T-helper 1 cell treated with Interleukin-12 subunit alpha and Interleukin-12 subunit beta and Interleukin-4 antibody, amounts not matched to agents 30 ng/mL and 1 ng/mL, for 36 hours (primary cell): ENCODE measurements around the gene TRMT1. TPM values are rescaled to one million over a fixed set of nuclear protein-coding genes. Genes with fewer than 3 reads are reported as not detected.

Experiments
- intact Hi-C: fragments of 100-400 bp; cut with micrococcal nuclease; formaldehyde crosslinking; loops from one replicate; pipeline ENCODE4 v1.15.1; 2024
- total RNA-seq: library from RNA; stranded (reverse); gene quantifications from 2 replicates; pipeline ENCODE4 v1.2.3, GENCODE V29; 2022

Gene TRMT1
- total RNA-seq, result 65.6 and 66.5 TPM in 2 replicates

GRCh38 chr19:13116282-13117175, at the start of gene TRMT1:
Gene TRMT1 (minus strand): TSS chr19:13116740. CDS start chr19:13116399, 341 bp downstream.
- intact Hi-C loops, result loop anchor here (1.0 to 2.0 kb wide), 6 partner anchors 11 to 171 kb away; partner anchors contain the start of gene RAD23A

DNA sequence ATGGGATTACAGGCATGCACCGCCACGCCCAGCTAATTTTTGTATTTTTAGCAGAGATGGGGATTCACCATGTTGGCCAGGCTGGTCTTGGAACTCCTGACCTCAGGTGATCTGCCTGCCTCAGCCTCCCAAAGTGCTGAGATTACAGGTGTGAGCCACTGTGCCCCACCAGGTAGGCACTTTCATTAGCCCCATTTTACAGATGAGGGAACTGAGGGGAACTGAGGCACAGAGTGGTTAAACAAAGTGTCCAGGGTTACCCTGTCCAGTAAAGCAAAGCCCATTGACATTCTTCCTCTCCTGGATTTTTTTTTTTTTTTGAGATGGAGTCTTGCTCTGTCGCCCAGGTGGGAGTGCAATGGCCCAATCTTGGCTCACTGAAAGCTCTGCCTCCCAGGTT, 49.6 kb upstream of the TRMT1 start:
- intact Hi-C loops, result loop anchor here (2.0 to 5.0 kb wide), 3 partner anchors 29 to 1521 kb away; no protein-coding TSS in a partner anchor

GRCh38 chr19:13165162-13165997, 48.8 kb upstream of the TRMT1 start:
- intact Hi-C loops, result loop anchor here (5.0 kb wide), 2 partner anchors 672 to 1522 kb away; no protein-coding TSS in a partner anchor

- intact Hi-C loops, result loop anchor here (5.0 kb wide), 3 partner anchors 673 to 1523 kb away; no protein-coding TSS in a partner anchor
Observed at GRCh38 chr19:13164343-13165161, 48.0 kb upstream of the TRMT1 start.

GRCh38 chr19:13163609-13164342, 47.2 kb upstream of the TRMT1 start:
- intact Hi-C loops, result loop anchor here (1.0 to 5.0 kb wide), 5 partner anchors 8 to 1204 kb away; partner anchors contain the start of gene TRMT1

GRCh38 chr19:13162724-13163608, 46.4 kb upstream of the TRMT1 start:
- intact Hi-C loops, result loop anchor here (1.0 to 5.0 kb wide), 5 partner anchors 8 to 1204 kb away; partner anchors contain the start of gene TRMT1

- intact Hi-C loops, result loop anchor here (5.0 kb wide), 1 partner anchor 1207 kb away; no protein-coding TSS in a partner anchor
Observed at GRCh38 chr19:13160557-13160956, 44.0 kb upstream of the TRMT1 start.

GRCh38 chr19:13159713-13160112, 43.2 kb upstream of the TRMT1 start:
- intact Hi-C loops, result loop anchor here (5.0 to 10.0 kb wide), 4 partner anchors 545 to 1365 kb away; partner anchors contain the start of genes TECR, ZNF490 and ZNF791

DNA sequence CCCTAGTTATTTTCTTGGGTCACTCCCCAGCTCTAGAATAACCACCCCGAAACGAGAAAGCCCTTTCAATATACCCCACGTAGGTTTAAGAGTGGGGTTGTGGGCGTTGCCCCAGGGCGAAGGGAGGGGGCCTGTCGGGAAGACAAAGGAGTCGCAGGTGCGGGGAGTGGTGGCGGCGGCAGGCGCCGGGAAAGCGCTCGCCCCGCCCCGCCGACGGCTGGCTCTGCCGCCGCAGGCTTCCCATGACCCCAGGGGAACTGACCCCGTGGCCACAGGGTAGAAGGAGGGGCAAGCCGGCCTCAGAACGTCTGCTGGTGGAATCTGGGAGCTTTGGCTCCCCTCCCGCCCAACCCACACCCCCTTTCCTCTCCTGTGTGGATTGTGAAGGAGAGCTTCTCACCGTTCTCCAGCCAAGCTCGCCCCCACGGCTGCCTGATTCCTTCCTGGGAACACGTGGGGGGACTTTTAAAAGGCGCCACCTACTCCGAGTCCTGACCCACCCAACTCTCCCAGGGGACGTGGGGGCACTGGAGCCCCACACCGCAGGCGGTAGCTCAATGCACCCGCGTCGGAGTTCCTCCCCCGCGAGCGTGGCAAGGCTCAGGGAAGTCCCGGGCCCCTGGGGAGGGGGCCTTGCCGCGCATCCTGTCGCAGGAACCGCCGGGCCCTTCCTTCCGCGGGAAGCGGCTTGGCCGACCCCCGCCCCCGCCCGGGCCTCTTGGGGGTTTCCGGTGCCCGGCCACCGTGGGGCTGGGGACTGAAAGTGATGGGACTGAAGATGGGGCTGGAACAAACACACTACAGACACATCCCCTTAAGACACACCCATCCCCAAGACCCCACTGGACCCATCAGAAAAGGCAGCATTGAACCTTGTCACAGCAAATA, 39.2 kb upstream of the TRMT1 start:
- intact Hi-C loops, result loop anchor here (1.0 to 10.0 kb wide), 9 partner anchors 8 to 1369 kb away; partner anchors contain the start of genes JUNB, TECR, ZNF490 and ZNF791

GRCh38 chr19:13154911-13155471, 38.5 kb upstream of the TRMT1 start:
- intact Hi-C loops, result loop anchor here (1.0 to 10.0 kb wide), 11 partner anchors 8 to 1370 kb away; partner anchors contain the start of genes DHPS, JUNB, RFX1 and TECR

DNA sequence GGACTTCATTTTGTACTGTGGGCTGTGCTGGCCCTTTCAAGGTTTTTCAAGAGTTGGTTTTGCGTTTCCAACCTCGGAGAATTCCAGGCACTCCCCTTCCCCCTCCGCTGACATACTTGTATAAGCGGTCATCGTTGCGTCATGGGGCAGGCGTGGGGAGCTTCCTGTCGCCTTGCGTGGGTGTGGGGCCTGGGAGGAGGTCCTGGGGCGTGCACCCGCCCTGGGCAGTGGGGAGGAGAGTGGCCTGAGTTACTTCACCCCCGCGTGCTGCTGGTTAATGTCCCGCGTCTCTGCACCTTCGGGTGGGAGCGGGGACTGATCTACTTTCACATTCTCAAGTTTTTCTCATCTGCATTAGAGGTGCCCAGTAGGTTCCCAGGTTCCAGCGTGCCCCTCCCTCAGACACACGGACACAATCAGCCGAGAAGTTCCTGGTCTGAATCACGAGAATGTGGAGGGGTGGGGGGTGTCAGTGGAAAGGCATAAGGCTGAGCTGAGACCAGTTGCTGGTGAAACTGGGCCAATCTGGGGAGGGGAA, 37.8 kb upstream of the TRMT1 start:
- intact Hi-C loops, result loop anchor here (5.0 to 10.0 kb wide), 7 partner anchors 472 to 1370 kb away; partner anchors contain the start of genes DHPS, RFX1, TECR and ZNF490

GRCh38 chr19:13153569-13154240, 37.2 kb upstream of the TRMT1 start:
- intact Hi-C loops, result loop anchor here (2.0 to 10.0 kb wide), 8 partner anchors 471 to 1371 kb away; partner anchors contain the start of genes DDX39A, DHPS, RFX1 and TECR

DNA sequence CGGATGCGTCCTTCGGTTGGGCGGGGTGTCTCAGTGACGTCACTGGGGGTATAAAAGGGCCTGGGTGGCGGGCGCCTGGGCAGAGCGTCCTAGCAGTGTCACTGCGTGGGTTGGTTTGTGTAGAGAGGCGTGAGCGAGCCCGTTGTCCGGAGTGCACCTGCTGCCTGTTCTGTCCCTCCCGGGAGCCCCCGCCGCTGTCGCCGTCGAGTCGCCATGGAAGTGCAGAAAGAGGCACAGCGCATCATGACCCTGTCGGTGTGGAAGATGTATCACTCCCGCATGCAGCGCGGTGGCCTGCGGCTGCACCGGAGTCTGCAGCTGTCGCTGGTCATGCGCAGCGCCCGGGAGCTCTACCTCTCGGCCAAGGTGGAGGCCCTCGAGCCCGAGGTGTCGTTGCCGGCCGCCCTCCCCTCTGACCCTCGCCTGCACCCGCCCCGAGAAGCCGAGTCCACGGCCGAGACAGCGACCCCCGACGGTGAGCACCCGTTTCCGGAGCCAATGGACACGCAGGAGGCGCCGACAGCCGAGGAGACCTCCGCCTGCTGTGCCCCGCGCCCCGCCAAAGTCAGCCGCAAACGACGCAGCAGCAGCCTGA, 36.5 kb upstream of the TRMT1 start:
- intact Hi-C loops, result loop anchor here (2.0 to 10.0 kb wide), 8 partner anchors 471 to 1372 kb away; partner anchors contain the start of genes DDX39A, DHPS, RFX1 and TECR

DNA sequence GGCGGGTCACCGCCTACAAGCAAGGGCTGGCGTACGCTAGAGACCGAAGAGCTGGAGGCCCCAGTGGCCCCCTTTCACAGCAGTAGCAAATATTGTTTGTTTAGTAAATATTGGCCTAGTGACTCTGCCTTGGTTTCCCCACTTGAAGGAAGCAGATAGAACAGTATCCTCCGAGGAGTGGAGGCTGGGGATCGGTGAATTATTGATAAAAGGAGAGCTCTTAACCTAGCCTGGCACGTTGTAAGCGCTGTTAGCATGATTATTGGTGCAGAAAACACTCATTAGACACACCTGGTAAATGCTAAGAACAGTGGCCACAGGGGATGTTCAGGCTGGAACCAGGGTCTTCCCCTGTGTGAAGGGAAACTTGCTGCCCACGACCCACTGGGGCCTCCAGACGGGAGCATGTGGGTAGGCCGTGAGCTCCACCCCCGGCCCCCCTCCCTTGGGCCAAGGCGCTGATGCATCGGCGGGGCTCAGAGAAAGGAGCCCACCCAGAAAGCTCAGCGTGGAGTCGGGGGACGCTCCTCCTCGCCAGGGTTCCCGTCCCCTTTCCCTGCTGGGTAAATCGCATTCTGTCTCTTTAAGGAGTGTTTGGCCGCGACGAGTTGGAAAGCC, 35.9 kb upstream of the TRMT1 start:
- intact Hi-C loops, result loop anchor here (2.0 to 10.0 kb wide), 8 partner anchors 470 to 1372 kb away; partner anchors contain the start of genes DDX39A, DHPS, RFX1 and TECR
